Raji (cell line): Measurements from ENCODE around the gene LIPC.

Source experiments
- POLR2A ChIP-seq: IDR thresholded peaks from 2 replicates; pipeline ENCODE4 v1.6.1; 2011; ENCODE audit warnings: low read depth, low read length, control low read depth; ENCODE audit not compliant: insufficient read depth

Gene LIPC

DNA sequence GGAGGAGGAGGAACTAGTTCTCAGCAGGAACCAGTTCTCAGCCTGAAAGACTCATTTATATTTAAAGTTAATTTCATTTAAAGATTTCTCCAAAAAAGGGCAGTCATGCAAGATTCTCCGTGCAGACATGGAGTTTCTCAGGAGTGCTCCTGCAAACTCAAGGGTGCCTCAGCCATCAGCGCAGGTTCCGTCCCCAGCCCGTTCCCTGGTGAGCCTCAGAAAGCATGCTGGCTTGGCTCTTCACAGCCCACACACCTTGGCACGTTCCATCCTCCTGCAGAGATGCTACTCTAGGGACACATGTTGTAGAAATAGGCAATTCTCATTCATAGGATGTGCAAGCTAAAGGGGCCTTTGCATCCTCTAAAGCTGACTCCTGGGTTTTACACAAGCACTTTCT is 123.0 kb downstream of the LIPC start:
- TF ChIP-seq POLR2A, result no peak

GRCh38 chr15:58555162-58556027 is 123.6 kb downstream of the LIPC start:
- no peak for TF ChIP-seq POLR2A

- no peak for TF ChIP-seq POLR2A
Measured at GRCh38 chr15:58556028-58556361, 124.2 kb downstream of the LIPC start.

DNA sequence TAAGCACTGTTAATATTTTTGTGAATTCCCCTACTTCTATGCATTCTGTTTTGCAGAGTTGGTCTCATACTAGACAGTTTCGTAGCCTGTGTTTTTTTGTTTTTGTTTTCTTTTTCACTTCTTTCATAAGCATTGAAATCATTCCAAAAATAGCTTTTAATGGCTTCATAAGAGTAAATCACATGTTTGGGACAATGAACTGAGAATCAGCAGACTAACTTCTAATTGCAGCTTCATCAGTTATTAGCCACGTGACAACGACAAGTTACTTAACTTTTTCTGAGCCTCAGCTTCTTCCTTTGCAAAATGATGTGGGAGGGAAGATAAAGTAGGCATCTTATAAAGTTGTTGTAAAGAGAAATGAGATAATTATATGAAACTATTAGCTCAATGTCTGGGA is 124.8 kb downstream of the LIPC start:
- no peak for TF ChIP-seq POLR2A

DNA sequence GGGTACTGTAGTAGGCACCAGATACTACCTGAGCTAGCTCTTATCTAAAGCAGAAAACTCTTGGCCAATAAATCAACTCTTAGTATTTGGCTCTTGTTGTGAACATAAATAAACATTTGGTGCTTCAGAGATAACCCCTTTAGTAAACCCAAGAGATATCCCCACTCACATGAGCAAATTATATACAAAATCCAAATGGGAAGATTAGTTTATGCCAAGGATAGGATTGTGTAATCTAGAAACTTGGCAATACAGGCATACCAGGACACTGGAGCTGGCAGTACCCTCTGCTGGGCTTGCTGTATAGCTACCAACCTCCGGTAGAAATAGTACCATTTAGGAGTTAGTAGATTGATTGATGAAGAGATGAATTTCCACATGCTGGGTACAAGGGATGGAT is 127.0 kb downstream of the LIPC start:
- TF ChIP-seq POLR2A, result no peak

DNA sequence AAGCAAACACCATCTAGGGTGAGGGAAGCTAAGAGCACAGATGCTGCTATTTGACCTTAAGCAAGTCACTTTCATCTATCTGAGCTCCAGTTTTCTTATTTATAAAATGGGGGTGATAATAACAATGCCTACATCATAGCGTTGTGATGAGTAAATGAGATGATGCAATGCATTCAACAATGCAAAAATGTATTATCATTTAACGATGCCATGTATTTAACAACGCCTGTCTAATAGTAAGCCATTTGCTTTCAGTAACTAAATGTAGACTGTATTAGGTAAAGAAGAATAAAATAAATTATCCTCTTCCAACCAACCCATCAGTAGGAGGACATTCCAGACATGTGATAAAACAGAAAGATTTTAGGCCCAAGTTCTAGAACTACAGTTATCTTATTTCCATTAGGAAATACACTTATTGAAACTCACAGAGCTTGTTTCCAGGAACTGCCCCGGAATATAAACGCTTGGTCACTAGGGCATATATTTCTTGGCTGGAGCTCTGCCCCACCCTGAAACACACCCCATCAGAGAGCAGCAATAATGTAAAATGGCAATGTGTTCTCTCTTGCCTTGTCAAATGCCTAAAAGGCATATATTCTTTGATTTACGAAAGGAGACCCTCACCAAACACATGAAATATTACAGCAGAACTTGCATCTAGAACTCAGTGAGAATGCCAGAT is 128.3 kb downstream of the LIPC start:
- no peak for TF ChIP-seq POLR2A

DNA sequence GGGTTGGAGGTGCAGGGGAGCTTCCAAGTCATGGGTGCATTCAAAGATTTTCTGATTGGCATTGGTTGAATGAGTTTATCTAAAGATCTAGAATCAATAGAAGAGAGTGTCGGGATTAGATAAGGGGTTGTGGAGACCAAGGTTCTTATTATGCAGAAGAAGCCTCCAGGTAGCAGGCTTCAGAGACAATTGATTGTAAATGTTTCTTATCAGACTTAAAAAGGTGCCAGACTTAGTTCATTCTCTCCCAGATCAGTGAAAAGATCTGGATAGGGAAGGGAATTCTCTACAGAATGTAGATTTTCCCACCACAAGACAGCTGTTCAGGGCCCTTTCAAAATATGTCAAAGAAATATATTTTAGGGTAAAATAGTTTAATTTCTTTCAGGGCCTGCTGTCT is 129.5 kb downstream of the LIPC start:
- no peak for TF ChIP-seq POLR2A

DNA sequence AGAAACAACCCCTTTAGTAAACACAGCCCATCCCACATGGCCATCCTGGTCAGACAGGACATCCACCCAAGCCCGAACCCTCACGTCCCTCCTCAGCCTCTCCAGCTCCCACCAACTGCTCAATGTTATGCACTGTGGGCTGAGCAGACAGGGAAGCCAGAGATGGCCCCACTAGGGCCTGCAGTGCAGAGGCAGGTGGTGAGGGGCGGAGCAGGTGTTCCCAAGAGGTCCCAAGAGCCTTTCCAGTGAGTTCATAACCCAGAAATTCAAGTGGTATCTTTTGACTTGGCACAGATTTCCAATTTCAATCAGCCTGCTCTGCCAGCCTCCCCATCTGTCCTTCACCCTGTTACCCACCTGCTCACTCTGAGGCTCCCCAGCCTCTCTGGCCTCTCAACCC is 130.3 kb downstream of the LIPC start:
- no peak for TF ChIP-seq POLR2A

- TF ChIP-seq POLR2A, result no peak
Measured at GRCh38 chr15:58564981-58565380, 133.2 kb downstream of the LIPC start.

- no peak for TF ChIP-seq POLR2A
Measured at GRCh38 chr15:58565619-58566018, 133.8 kb downstream of the LIPC start.

DNA sequence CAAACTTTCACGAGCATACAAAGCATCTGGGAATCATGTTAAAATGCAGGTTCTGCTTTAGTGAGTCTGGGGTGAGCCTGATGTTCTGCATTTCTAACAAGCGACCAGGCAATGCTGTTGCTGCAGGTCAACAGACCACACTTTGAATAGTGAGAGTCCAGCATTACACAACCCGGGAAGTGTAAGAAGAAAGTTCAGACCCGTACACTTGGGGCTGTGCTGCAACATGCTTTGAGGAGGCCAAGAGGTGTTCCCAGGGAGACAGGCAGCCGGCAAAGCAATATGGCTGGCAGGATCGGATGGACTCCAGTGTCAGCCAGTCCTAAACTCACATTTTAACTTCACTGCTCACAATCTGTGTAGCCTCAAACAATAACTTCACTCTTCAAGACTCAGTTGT is 134.2 kb downstream of the LIPC start:
- no peak for TF ChIP-seq POLR2A

DNA sequence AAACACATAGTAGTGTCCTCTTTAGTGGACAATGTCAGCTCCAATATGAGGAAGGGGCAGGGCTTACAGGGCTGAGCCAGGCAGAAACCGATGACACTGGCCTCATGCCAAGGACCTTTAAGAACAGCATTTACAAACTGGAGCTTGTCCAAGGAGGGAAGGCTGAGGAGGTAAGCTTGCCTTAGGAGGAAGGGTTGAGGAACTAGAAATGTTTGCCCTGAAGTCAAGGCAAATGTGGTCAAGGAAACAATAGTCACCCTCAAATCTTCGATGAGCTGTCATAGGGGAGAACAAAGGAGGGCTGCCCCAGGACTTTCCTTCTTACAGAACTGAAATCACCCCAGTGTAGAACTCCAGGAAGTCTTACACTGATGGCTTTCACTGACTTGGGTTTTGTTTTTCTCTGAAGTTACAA is 136.4 kb downstream of the LIPC start:
- no peak for TF ChIP-seq POLR2A

- TF ChIP-seq POLR2A, result no peak
Measured at GRCh38 chr15:58569455-58569854, 137.7 kb downstream of the LIPC start.

DNA sequence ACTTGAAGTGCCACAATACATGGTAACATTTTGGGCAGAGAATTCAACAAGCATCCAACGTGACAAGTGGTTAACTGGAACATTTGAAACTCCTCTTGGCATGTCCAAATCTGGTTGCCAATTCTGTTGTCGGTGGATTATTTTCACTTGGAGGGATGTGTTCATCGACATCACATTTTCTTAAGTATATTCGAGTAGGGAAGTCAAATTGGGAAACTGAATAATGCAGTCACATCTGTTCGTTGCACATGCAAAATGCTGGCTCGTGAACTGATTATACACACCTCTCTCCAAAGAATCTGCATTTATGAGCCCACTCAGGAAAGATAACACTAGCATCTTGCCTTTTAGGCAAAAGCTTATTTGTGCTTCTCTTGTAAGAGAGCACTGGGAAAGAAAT is 139.7 kb downstream of the LIPC start:
- TF ChIP-seq POLR2A, result no peak

- no peak for TF ChIP-seq POLR2A
Measured at GRCh38 chr15:58572521-58572920, 140.7 kb downstream of the LIPC start.

- TF ChIP-seq POLR2A, result no peak
Measured at GRCh38 chr15:58573270-58573669, 141.5 kb downstream of the LIPC start.
